NT2/D1 (cell line): ENCODE measurements around the gene SRGAP1.

Source experiments
- YY1 ChIP-seq: IDR thresholded peaks from 2 replicates; pipeline ENCODE4 v1.6.1; 2011; ENCODE audit not compliant: insufficient read length, insufficient read depth
- ZNF274 ChIP-seq: IDR thresholded peaks from 2 replicates; pipeline ENCODE4 v1.6.1; 2011; ENCODE audit warnings: mild to moderate bottlenecking, low read depth, low read length

GRCh38 chr12:63945777-63946176 lies 101.3 kb downstream of the SRGAP1 start:
- TF ChIP-seq ZNF274 (no peak), YY1 (no peak)
